OCI-LY1 (cell line): ENCODE data around the gene OXCT1.

Experiments used
- EZH2 ChIP-seq: fragments of 200-600 bp; sonication (generic), shearing (Covaris generic); IDR thresholded peaks from 2 replicates; pipeline ENCODE4 v1.8.0; 2017; ENCODE audit warnings: borderline replicate concordance, mixed run types, mild to moderate bottlenecking, antibody characterized with exemption, low read length, moderate library complexity, mixed read lengths
- TF ChIP-seq, protein P1 (sequence below): fragments of 200-600 bp; sonication (generic), shearing (Covaris generic); IDR thresholded peaks from 2 replicates; pipeline ENCODE4 v1.5.1; 2017; ENCODE audit warnings: mild to moderate bottlenecking, antibody characterized with exemption, low read length, moderate library complexity, mixed read lengths

GRCh38 chr5:41835645-41836044 lies 34.6 kb downstream of the OXCT1 start:
- TF ChIP-seq EZH2, result no peak
- TF ChIP-seq, protein P1, sequence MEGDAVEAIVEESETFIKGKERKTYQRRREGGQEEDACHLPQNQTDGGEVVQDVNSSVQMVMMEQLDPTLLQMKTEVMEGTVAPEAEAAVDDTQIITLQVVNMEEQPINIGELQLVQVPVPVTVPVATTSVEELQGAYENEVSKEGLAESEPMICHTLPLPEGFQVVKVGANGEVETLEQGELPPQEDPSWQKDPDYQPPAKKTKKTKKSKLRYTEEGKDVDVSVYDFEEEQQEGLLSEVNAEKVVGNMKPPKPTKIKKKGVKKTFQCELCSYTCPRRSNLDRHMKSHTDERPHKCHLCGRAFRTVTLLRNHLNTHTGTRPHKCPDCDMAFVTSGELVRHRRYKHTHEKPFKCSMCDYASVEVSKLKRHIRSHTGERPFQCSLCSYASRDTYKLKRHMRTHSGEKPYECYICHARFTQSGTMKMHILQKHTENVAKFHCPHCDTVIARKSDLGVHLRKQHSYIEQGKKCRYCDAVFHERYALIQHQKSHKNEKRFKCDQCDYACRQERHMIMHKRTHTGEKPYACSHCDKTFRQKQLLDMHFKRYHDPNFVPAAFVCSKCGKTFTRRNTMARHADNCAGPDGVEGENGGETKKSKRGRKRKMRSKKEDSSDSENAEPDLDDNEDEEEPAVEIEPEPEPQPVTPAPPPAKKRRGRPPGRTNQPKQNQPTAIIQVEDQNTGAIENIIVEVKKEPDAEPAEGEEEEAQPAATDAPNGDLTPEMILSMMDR, result no peak
